ENCODE data around the gene GALNT10. TPM values are rescaled to one million over a fixed set of nuclear protein-coding genes. Genes with fewer than 3 reads are reported as not detected.

Gene GALNT10
- total RNA-seq, 1 experiment from 2014 or later: 22.9 TPM

- TF ChIP-seq PREB (CRISPR knock-in tag; IDR thresholded peaks at IDR 0.05; ENCODE audit: borderline replicate concordance): no peak
- TF ChIP-seq, protein P1, sequence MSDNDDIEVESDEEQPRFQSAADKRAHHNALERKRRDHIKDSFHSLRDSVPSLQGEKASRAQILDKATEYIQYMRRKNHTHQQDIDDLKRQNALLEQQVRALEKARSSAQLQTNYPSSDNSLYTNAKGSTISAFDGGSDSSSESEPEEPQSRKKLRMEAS (CRISPR knock-in tag; IDR thresholded peaks at IDR 0.05): no peak
- no peak for TF ChIP-seq SMAD4 (CRISPR knock-in tag; IDR thresholded peaks at IDR 0.05)
Observed at GRCh38 chr5:154302161-154302560, 111.6 kb downstream of the GALNT10 start (continued).

DNA sequence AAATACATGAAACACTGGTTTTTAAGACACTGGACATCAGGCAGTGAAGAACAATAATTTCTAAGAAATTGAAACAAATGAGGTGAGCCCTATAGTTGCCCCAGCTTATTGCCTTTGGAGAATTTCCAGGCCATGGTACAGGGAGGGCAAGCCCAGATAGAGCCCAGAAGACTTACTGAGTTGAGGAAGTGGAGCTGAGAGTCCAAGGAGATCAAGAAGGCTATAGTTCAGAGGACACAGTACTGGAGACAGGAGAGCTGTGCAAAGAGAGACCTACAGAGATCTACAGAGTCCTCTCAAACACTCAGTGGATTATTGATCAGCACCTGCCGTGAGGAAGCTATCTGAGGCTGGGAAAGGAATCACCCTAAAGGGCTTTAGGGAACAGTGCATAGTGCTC, 112.6 kb downstream of the GALNT10 start:
- Mint-ChIP-seq H3K27ac (no peak overlapping the region), H3K9me3 (peaks cover 12% of the 10 kb centered on the region), H3K27me3 (ENCODE audit: low read depth) (no peaks in the 10 kb centered on the region), H3K4me1 (no peaks in the 10 kb centered on the region), H3K4me3 (no peak overlapping the region), H3K36me3 (peaks cover 11% of the 10 kb centered on the region; the same call in 1 of the 2 replicates)
- ChIA-PET CTCF (no interaction called here), POLR2A (no interaction called here)
- ATAC-seq (no peak), DNase-seq (ENCODE audit: low spot score) (no peak)
- TF ChIP-seq ESRRA (CRISPR knock-in tag; IDR thresholded peaks at IDR 0.05; ENCODE audit: borderline replicate concordance) (no peak), CREB1 (CRISPR knock-in tag; IDR thresholded peaks at IDR 0.05) (no peak), ATF6 (CRISPR knock-in tag; IDR thresholded peaks at IDR 0.05) (no peak), GTF2I (CRISPR knock-in tag; conservative IDR thresholded peaks at IDR 0.05) (no peak), FOXK1 (CRISPR knock-in tag; IDR thresholded peaks at IDR 0.05) (no peak), ZNF512 (CRISPR knock-in tag; IDR thresholded peaks at IDR 0.05; ENCODE audit: borderline replicate concordance) (no peak), FOXP1 (CRISPR knock-in tag; IDR thresholded peaks at IDR 0.05; ENCODE audit: borderline replicate concordance) (no peak), CREM (CRISPR knock-in tag; IDR thresholded peaks at IDR 0.05) (no peak), TEAD1 (CRISPR knock-in tag; IDR thresholded peaks at IDR 0.05) (no peak)
- TF ChIP-seq, protein P2, sequence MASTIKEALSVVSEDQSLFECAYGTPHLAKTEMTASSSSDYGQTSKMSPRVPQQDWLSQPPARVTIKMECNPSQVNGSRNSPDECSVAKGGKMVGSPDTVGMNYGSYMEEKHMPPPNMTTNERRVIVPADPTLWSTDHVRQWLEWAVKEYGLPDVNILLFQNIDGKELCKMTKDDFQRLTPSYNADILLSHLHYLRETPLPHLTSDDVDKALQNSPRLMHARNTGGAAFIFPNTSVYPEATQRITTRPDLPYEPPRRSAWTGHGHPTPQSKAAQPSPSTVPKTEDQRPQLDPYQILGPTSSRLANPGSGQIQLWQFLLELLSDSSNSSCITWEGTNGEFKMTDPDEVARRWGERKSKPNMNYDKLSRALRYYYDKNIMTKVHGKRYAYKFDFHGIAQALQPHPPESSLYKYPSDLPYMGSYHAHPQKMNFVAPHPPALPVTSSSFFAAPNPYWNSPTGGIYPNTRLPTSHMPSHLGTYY (CRISPR knock-in tag; IDR thresholded peaks at IDR 0.05): no peak
- TF ChIP-seq, protein P3, sequence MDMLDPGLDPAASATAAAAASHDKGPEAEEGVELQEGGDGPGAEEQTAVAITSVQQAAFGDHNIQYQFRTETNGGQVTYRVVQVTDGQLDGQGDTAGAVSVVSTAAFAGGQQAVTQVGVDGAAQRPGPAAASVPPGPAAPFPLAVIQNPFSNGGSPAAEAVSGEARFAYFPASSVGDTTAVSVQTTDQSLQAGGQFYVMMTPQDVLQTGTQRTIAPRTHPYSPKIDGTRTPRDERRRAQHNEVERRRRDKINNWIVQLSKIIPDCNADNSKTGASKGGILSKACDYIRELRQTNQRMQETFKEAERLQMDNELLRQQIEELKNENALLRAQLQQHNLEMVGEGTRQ (CRISPR knock-in tag; IDR thresholded peaks at IDR 0.05): no peak
- TF ChIP-seq, protein P4, sequence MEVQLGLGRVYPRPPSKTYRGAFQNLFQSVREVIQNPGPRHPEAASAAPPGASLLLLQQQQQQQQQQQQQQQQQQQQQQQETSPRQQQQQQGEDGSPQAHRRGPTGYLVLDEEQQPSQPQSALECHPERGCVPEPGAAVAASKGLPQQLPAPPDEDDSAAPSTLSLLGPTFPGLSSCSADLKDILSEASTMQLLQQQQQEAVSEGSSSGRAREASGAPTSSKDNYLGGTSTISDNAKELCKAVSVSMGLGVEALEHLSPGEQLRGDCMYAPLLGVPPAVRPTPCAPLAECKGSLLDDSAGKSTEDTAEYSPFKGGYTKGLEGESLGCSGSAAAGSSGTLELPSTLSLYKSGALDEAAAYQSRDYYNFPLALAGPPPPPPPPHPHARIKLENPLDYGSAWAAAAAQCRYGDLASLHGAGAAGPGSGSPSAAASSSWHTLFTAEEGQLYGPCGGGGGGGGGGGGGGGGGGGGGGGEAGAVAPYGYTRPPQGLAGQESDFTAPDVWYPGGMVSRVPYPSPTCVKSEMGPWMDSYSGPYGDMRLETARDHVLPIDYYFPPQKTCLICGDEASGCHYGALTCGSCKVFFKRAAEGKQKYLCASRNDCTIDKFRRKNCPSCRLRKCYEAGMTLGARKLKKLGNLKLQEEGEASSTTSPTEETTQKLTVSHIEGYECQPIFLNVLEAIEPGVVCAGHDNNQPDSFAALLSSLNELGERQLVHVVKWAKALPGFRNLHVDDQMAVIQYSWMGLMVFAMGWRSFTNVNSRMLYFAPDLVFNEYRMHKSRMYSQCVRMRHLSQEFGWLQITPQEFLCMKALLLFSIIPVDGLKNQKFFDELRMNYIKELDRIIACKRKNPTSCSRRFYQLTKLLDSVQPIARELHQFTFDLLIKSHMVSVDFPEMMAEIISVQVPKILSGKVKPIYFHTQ (CRISPR knock-in tag; IDR thresholded peaks at IDR 0.05): no peak
- TF ChIP-seq, protein P5, sequence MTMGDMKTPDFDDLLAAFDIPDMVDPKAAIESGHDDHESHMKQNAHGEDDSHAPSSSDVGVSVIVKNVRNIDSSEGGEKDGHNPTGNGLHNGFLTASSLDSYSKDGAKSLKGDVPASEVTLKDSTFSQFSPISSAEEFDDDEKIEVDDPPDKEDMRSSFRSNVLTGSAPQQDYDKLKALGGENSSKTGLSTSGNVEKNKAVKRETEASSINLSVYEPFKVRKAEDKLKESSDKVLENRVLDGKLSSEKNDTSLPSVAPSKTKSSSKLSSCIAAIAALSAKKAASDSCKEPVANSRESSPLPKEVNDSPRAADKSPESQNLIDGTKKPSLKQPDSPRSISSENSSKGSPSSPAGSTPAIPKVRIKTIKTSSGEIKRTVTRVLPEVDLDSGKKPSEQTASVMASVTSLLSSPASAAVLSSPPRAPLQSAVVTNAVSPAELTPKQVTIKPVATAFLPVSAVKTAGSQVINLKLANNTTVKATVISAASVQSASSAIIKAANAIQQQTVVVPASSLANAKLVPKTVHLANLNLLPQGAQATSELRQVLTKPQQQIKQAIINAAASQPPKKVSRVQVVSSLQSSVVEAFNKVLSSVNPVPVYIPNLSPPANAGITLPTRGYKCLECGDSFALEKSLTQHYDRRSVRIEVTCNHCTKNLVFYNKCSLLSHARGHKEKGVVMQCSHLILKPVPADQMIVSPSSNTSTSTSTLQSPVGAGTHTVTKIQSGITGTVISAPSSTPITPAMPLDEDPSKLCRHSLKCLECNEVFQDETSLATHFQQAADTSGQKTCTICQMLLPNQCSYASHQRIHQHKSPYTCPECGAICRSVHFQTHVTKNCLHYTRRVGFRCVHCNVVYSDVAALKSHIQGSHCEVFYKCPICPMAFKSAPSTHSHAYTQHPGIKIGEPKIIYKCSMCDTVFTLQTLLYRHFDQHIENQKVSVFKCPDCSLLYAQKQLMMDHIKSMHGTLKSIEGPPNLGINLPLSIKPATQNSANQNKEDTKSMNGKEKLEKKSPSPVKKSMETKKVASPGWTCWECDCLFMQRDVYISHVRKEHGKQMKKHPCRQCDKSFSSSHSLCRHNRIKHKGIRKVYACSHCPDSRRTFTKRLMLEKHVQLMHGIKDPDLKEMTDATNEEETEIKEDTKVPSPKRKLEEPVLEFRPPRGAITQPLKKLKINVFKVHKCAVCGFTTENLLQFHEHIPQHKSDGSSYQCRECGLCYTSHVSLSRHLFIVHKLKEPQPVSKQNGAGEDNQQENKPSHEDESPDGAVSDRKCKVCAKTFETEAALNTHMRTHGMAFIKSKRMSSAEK (CRISPR knock-in tag; IDR thresholded peaks at IDR 0.05; ENCODE audit: borderline replicate concordance): no peak

Measured in WTC11 (cell line).